Measurements from ENCODE around the gene ACTR6. TPM values are rescaled to one million over a fixed set of nuclear protein-coding genes. Genes with fewer than 3 reads are reported as not detected.

The ACTR6 gene
- total RNA-seq, 1 experiment from 2014 or later = 26.9 TPM

- H3K27ac ChIP-seq = no peak overlapping the region
- BruUV-seq (replicated peaks) = no TSS peak
- intact Hi-C loops (cut with micrococcal nuclease; ENCODE audit: unreplicated experiment) = loop anchor here (1.0 kb wide), 1 partner anchor 57 kb away; the partner anchor contains the start of gene BLTP3B
Measured at GRCh38 chr12:100199023-100199346, 1.6 kb upstream of the ACTR6 start.

DNA sequence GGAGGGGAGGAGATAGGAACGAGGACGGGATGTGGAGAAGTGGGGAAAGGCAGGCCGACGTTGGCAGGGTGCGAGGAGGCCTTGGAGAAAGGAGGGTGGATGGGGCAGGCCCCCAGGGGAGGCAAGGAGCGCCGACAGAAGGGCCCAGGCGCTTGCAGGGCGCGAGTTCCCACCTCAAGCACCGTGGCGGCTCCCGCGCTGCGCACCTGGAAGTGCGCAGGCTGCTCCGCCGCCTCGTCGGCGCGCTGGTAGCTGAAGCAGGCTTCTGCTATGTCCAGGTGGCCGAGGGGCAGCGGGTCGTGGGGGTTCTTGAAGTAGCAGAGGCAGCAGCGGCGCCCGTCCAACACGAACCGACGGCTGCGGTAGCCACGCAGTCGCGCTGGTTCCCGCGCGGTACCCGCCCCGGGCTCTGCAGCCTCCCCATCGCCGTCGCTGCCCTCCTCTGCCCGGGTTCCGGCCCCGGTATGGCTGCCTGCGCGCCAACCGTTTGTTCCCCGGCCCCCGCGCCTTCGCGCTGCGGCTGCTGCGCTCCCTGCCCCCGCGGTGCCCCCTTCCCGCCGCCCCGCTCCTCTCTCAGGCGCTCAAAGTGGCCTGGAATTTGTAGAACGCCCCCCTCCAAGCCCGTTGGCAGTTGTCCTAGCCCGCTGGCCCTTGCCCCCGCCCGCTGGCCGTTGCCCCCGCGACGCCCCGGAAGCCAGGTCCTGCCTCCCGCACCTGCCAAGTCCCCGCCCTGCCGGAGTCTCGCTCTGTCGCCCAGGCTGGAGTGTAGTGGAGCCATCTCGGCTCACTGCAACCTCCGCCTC, 1.1 kb upstream of the ACTR6 start:
- Histone ChIP-seq H3K36me3 (ENCODE audit: low read depth) (no peaks in the 10 kb centered on the region; the same call in 1 of the 2 replicates), H3K4me2 (peak overlapping the region; percentile 97), H3K9me3 (ENCODE audit: insufficient read depth, low read depth) (no peaks in the 10 kb centered on the region), H3K4me1 (replicated peaks; ENCODE audit: insufficient read depth) (peaks cover 26% of the 10 kb centered on the region), H3K9me2 (ENCODE audit: insufficient read depth) (no peaks in the 10 kb centered on the region), H3K79me2 (ENCODE audit: low read depth) (peaks cover 39% of the 10 kb centered on the region), H2AFZ (peak overlapping the region; percentile 99), H3K4me3 (peak overlapping the region; percentile 92), H3F3A (ENCODE audit: insufficient read depth, low read depth) (peaks cover 9% of the 10 kb centered on the region), H3K27me3 (ENCODE audit: insufficient read depth, low read depth) (no peaks in the 10 kb centered on the region), H3K27ac (peak overlapping the region; percentile 5; the same call in 1 of the 2 replicates), H4K20me1 (ENCODE audit: insufficient read depth) (no peaks in the 10 kb centered on the region)
- no TSS peak for BruUV-seq (replicated peaks)
- POLR2A ChIA-PET (ENCODE audit: unreplicated experiment) = no interaction called here
- peak; percentile 60 to 86 for DNase-seq
- intact Hi-C loops (cut with micrococcal nuclease; ENCODE audit: unreplicated experiment) = loop anchor here (1.0 to 2.0 kb wide), 3 partner anchors 29 to 68 kb away; partner anchors contain the start of genes BLTP3B, DEPDC4 and SCYL2
- CTCF ChIA-PET = interaction anchor here (1.6 kb wide), 1 partner anchor 30 kb away, joined by 13 read pairs; no protein-coding TSS in a partner anchor
- TF ChIP-seq, protein P1, sequence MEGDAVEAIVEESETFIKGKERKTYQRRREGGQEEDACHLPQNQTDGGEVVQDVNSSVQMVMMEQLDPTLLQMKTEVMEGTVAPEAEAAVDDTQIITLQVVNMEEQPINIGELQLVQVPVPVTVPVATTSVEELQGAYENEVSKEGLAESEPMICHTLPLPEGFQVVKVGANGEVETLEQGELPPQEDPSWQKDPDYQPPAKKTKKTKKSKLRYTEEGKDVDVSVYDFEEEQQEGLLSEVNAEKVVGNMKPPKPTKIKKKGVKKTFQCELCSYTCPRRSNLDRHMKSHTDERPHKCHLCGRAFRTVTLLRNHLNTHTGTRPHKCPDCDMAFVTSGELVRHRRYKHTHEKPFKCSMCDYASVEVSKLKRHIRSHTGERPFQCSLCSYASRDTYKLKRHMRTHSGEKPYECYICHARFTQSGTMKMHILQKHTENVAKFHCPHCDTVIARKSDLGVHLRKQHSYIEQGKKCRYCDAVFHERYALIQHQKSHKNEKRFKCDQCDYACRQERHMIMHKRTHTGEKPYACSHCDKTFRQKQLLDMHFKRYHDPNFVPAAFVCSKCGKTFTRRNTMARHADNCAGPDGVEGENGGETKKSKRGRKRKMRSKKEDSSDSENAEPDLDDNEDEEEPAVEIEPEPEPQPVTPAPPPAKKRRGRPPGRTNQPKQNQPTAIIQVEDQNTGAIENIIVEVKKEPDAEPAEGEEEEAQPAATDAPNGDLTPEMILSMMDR (conservative IDR thresholded peaks at IDR 0.05) = no peak
- no peak for TF ChIP-seq EZH2 (IDR thresholded peaks at IDR 0.05; ENCODE audit: low read depth)

More at GRCh38 chr12:100199023-100199346, 1.6 kb upstream of the ACTR6 start:
- Histone ChIP-seq H3K79me2 (ENCODE audit: low read depth) (peaks cover 35% of the 10 kb centered on the region), H3K4me2 (peak overlapping the region; percentile 97), H3K27me3 (ENCODE audit: insufficient read depth, low read depth) (no peaks in the 10 kb centered on the region), H3F3A (ENCODE audit: insufficient read depth, low read depth) (peaks cover 9% of the 10 kb centered on the region), H3K9me2 (ENCODE audit: insufficient read depth) (no peaks in the 10 kb centered on the region), H3K4me1 (replicated peaks; ENCODE audit: insufficient read depth) (peaks cover 26% of the 10 kb centered on the region), H4K20me1 (ENCODE audit: insufficient read depth) (no peaks in the 10 kb centered on the region), H3K9me3 (ENCODE audit: insufficient read depth, low read depth) (no peaks in the 10 kb centered on the region), H3K4me3 (peak overlapping the region; percentile 92), H3K36me3 (ENCODE audit: low read depth) (no peaks in the 10 kb centered on the region; the same call in 1 of the 2 replicates), H2AFZ (peak overlapping the region; percentile 99)
- no peak for DNase-seq
- POLR2A ChIA-PET (ENCODE audit: unreplicated experiment) = no interaction called here
- CTCF ChIA-PET = no interaction called here
- TF ChIP-seq, protein P1 (conservative IDR thresholded peaks at IDR 0.05) = no peak
- no peak for TF ChIP-seq EZH2 (IDR thresholded peaks at IDR 0.05; ENCODE audit: low read depth)

- H3F3A ChIP-seq (ENCODE audit: insufficient read depth, low read depth) = peaks cover 9% of the 10 kb centered on the region
- no TSS peak for BruUV-seq (replicated peaks)
- H3K27me3 ChIP-seq (ENCODE audit: insufficient read depth, low read depth) = no peaks in the 10 kb centered on the region
- H3K79me2 ChIP-seq (ENCODE audit: low read depth) = peaks cover 39% of the 10 kb centered on the region
- H3K4me2 ChIP-seq = peak overlapping the region; percentile 97
- peak overlapping the region; percentile 37 for H3K27ac ChIP-seq
- peaks cover 26% of the 10 kb centered on the region for H3K4me1 ChIP-seq (replicated peaks; ENCODE audit: insufficient read depth)
- no peaks in the 10 kb centered on the region for H3K9me2 ChIP-seq (ENCODE audit: insufficient read depth)
- 0 out of 2 replicates have a peak, but pooled peaks cover 6% of the 10 kb centered on the region for H3K36me3 ChIP-seq (ENCODE audit: low read depth)
- no peaks in the 10 kb centered on the region for H4K20me1 ChIP-seq (ENCODE audit: insufficient read depth)
- peak overlapping the region; percentile 99; the same call in 1 of the 2 replicates for H2AFZ ChIP-seq
- ChIA-PET POLR2A (ENCODE audit: unreplicated experiment) (no interaction called here), CTCF (no interaction called here)
- H3K4me3 ChIP-seq = peak overlapping the region; percentile 92
- intact Hi-C loops (cut with micrococcal nuclease; ENCODE audit: unreplicated experiment) = loop anchor here (2.0 kb wide), 1 partner anchor 27 kb away; no protein-coding TSS in a partner anchor
- no peak for TF ChIP-seq EZH2 (IDR thresholded peaks at IDR 0.05; ENCODE audit: low read depth)
- TF ChIP-seq, protein P1 (conservative IDR thresholded peaks at IDR 0.05) = no peak
- DNase-seq = no peak
- no peaks in the 10 kb centered on the region for H3K9me3 ChIP-seq (ENCODE audit: insufficient read depth, low read depth)
Measured at GRCh38 chr12:100201604-100202423, 1.2 kb downstream of the ACTR6 start.
